ENCODE results near the gene TCF12. TPM values are rescaled to one million over a fixed set of nuclear protein-coding genes. Genes with fewer than 3 reads are reported as not detected.

Gene TCF12
- total and polyA plus RNA-seq, 2 of the 8 experiments (the other 6 are each of a cell fraction or from before 2014, with no cell fraction given) = 85.8 to 101 TPM

GRCh38 chr15:57033715-57034439 is 115.4 kb downstream of the TCF12 start (continued):
- TF ChIP-seq CHD7 (IDR thresholded peaks at IDR 0.05; ENCODE audit: insufficient replicate concordance, low read length) = no peak
- TF ChIP-seq SRF (IDR thresholded peaks at IDR 0.05; ENCODE audit: low read depth, low read length) = no peak
- TF ChIP-seq BACH1 (IDR thresholded peaks at IDR 0.05; ENCODE audit: low read length) = no peak
